NCI-H345 (cell line): Measurements from ENCODE around the gene ASPG.

Experiments used
- DNase-seq: peaks from one replicate; lab custom pipeline; 2025; lab: John Stamatoyannopoulos, UW

The ASPG gene

DNA sequence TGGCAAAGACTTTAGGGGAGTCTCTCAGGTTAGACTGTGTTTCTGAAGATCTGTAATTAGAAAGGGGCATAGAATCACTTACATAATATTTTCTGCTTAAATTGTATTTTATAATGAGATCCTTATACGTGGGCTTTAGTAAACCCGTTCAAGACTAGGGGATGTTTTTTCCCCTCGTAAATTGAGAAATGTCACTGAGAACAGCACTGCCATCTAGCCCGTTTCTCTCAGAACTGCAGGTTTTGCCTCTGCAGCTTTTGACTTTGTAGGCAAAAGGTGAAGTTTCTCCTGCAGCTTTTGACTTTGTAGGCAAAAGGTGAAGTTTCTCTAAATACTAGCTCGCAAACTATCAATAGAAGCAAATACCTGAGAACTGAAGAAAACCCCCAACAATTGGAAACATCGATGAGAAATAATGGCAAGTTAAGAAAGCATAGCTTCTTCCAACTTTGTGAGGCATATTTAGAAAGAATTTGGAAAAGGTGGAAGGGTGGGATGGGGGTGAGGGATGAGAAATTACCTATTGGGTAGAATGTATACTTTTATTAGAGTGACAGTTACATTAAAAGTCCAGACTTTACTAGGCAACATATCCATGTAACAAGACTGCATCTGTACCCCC lies 9.9 kb upstream of the ASPG start:
- no peak for DNase-seq

DNA sequence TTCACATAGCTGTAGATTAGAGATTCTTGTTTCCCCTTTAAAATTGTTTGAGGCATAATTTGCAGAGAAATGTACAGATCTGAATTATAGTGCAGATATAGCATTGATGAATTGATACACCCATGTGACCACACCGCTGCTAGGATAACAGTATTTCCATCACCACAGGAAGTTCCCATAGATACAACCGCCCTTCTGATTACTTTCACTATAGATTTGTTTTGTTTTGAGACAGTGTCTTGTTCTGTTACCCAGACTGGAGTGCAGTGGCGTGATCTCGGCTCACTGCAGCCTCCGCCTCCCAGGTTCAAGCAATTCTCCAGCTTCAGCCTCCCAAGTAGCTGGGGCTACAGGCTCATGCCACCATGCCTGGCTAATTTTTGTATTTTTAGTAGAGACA lies 8.8 kb upstream of the ASPG start:
- DNase-seq = no peak

DNA sequence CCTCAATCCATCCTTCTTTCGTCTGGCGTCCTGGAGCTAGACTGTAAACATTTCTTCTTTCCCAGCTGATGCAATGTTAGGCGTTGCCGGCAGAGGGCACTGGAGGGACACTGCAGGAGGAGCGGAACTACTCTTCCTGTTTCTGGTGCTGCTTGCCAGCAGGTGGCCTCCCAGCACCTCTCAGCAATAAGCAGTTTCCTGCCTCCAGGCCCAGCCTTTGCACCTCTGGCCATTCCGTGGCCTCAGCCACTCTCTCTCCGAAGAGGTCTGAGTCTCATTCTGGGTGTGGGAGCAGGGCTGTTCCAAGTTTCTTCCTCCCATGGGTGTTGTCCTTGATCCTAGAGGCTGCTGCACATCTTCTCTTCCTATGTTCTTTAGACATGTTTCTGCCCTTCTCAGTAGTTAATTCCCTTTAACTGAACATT lies 7.5 kb upstream of the ASPG start:
- peak; percentile 93 for DNase-seq

DNA sequence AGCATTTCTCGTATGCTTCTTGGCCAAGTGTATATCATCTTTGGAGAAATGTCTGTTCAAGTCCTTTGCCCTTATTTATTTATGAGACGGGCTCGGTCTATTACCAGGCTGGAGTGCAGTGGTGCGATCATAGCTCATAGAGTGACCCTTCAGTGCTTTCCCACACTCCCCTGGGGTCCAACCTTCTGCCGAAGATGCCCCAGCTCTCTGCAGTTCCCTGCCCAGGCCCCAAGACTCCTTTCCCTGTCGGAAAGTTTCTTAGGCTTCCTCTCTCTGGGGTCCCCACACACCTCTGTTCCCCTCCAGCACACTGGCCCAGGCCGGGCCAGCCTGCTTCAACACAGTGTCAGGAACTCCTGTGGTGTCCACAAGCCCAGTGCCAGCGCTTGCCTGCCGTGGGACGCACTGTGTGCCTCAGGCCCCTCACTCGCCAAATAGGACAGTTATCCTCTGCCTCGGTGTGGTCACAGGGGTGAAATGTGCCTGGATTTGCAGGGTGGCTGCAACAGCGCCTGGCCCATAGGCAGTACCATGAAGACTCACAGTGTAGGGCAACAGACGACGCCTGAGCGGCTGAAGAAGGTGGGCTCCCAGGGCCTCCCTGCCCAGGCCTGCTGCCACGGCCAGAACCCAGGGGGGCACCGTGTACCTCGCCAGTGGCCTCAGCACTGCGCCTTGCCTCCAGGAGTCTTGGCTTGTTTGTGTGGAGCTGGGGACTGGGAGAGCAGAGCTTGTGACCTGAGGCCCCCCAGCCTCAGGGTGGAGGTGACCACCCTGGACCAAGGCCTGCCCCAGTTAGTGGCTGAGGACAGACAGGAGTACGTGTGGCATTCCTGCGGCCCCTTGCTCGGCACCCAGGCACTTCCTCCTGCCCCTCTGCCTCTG lies 4.9 kb upstream of the ASPG start:
- no peak for DNase-seq

DNA sequence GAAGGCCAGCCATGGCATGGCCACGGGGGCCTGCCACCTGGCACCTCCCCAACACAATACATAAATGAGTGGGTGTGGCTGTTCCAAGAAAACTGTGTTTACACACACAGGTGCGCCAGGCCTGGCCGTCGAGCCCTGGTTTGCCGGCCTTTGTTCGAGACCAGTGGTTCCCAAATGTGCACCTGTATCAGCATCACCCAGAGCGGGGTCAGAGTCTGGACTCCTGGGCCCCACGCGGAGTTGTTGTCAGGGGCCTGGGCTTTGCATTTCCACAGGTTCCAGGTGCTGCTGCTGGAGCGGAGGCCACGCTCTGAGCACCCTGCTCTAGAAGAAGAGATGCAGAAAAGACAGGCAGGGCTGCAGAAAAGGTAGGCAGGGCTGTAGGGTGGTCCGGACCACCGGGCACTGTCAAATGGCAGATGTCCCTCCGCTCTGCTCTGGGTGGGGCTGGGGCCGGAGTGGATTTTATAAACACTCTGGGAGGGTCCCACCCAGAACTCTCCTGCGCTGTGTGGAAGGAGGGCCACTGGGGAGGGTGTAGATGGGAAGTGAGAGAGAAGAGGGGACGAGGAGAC lies 4.2 kb upstream of the ASPG start:
- DNase-seq = peak; percentile 25

DNA sequence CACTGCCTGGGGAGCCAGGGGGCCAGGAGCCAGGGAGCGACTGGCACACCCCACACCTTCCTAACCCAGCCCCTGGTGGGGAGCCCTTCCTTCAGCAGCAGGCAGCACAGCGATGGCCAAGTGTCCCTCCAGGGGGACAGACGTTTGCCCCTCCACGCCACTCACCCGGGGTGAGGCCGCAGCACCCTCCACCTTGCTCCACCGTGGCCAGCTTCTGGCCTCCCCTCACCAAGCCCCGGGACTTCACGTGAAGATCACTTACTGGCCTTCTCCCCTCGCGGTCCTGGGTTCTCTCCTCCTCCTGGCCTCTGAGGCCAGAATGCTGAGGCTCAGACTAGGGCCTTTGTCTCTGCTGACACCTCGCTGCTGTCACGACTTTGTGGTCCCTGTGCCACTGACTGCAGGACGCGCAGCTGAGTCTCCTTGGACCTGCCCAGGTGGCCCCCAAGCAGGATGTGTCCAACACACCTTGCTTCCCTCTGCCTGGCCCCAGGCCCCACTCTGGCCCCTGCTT lies 3.5 kb upstream of the ASPG start:
- no peak for DNase-seq

DNA sequence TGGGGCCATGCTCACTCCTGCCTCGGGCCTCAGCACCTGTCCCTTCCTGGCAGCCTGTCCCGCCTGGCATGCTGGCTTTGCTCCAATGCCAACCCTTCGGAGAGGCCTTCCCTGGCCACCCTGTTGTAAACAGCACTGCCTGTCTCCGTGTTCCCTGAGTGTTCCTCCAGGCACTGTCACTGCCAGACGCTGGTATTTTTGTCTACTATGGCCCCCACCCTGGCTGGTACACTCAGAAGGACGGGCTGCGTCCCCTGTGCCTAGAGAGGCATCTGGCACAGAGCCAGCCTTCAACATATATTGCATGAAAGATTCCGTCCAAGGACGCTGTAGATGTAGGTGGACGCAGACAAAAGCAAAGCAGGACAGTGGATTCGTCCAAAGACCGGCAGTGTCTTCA lies 2.7 kb upstream of the ASPG start:
- DNase-seq = peak; percentile 19

DNA sequence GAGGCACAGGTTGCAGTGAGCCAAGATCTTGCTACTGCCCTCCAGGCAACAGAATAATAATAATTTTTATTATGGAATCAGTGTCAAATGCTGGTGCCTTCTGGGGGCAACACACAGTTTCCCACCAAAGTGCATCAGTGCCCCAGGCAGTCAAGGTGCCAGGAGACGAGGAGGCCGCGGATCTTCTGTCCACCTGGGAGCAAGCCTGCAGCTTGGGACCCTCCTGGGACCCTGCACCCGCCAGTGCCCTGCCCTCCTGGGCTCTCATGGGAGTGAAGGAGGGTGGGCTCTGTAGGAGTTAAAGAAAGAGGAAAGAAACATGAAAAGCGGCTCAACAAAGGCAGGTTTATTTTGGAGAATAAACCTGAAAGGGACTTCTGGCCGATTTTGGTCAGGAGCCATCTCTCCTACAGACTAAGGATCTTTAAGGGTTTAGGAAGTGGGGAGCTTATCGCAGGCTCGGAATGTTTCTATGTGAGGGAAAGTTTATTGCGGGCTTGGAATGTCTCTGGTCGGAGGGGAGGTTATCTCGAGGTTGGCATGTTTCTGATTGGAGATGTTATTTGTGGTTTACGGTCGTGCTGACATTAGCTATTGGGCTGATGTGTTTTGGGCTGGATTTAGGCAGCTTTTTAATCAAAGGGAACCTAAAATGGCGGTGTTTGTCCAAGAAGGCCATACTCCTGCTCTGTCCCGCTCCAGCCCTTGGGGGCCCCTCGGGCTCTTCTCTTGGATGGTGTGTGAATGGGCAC lies 1.1 kb upstream of the ASPG start:
- no peak for DNase-seq

DNA sequence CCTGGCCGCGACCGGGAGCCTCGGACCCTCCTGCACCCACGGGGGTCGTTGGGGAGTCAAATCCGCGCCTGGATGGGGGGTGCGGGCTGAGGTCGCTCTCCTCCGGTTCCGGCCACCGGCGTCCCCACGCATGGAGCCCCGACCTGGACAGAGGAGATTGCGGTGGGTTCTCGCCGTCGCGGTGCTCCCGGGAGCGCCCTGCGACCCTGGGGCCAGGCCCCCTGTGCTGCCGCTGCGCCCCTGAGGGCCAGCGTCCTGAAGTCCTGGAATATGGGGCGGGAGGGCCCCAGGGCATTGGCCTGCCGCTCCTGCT lies 345 bp downstream of the ASPG start:
- DNase-seq = no peak

DNA sequence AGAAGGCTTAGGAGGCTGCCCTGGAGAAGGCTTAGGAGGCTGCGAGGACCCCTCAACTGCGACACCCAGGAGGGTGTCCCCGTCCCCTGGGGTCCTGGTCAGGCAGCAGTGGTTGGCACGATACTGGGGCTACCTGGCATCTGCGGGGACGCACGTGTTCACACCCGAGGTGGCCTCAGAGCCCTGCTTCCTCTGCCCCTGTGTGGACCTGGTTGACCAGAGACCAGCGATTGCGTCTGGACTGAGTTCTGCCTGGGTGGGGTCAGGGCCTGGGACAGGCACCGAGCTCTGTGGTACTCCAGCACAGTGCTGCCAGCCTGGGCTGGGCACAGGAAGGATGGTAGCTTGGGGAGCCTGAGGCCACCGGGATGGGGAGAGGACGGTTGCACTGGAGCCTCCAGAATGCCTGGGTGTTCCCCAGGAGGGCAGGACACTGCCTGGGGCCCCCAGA lies 735 bp downstream of the ASPG start:
- DNase-seq = no peak

DNA sequence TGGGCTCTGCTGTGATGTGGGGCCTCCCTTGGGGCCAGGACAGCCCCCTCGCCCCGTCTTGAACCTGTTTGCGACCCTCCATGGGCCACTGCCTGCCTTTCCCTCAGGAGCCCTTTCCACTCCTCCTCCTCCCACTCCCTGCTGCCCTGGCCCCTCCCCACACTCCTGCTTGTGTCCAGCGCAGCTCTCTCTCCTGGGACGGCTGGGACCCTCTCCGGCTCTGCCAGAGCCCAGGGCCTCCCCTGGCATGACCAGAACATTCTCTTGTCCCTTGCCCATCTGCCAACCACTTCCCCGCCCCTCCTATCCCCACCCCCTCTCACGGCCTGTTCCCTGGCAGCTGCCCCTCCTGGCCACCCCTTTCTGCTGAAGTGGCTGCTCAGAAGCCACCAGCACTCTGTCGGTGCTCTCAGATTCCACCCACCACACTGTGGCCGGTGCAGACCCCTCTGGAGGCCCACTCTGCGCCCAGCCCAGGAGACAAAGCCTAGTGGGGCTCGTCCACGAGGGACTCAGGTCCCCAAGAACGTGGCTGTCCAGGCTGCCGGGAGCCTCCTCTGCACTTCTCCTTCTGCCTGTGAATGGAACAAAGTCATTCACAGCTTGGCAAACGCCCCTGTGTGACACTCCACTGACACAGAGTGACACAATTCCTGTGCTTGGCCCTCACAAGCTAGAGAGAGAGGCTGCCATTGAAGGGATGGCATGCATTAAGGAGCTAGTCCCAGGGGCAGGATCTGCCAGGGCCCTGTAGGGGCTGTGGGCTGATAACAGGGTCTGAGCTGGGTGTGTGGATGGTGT lies 1.4 kb downstream of the ASPG start:
- no peak for DNase-seq

DNA sequence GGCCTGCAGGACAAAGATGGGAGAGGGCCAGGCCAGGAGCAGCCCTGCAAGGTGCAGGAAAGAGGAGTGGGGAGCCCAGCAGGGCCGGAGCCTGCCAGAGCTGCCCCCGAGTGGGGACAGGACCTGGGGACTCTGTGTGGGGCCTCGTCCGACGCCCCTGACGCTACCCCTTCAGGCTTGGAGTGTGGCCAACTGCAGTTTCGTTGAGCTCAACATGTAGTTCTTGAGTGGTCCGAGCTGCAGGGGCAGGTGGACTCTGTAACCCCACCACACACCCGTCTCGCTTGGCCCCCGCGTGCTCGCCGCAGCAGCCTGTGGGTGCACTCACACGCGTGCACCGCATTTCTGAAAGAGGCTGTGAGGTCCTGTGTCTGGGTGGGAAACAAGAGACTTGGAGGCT lies 2.0 kb downstream of the ASPG start:
- no peak for DNase-seq

DNA sequence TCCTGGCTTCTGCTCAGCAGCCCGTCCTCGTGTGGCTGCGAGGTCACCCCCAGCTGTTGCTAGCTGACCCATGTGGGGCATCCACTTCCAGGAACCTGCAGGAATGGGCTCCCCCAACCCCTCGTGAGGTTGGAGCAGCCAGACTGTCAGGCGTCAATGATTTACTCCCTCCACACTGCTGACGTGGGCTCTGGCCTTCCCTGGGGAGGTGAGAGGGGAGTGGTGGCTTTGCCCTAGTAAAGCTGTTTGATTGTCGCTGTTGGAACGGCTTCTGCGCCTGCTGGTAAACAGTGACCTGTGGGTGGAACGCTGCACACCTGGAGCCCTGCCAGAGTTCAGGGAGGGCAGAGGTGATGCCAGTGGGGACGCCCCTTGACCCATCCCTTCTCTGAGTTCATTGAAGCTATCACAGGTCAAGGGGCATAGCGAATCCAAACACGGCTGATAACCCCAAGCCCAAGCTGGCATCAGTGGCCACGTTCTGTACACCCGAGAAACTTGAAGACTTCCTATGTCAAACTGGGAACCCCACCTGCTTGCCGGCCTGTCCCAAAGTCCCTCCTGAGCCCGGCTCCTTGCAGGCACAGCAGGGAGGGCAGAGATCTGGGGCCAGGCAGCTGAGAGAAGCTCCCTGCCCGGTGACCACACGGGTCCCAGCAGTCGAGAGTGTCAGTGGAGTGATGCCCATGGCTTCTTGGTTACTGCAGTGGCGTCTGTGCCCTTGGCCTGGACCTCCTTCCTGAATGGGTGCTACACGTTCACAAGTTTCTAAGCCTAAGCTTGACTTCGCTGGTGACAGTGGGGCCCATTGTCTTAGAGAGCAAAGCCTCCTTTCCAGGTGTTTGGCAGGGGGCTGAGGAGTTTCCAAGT lies 2.7 kb downstream of the ASPG start:
- DNase-seq = no peak

DNA sequence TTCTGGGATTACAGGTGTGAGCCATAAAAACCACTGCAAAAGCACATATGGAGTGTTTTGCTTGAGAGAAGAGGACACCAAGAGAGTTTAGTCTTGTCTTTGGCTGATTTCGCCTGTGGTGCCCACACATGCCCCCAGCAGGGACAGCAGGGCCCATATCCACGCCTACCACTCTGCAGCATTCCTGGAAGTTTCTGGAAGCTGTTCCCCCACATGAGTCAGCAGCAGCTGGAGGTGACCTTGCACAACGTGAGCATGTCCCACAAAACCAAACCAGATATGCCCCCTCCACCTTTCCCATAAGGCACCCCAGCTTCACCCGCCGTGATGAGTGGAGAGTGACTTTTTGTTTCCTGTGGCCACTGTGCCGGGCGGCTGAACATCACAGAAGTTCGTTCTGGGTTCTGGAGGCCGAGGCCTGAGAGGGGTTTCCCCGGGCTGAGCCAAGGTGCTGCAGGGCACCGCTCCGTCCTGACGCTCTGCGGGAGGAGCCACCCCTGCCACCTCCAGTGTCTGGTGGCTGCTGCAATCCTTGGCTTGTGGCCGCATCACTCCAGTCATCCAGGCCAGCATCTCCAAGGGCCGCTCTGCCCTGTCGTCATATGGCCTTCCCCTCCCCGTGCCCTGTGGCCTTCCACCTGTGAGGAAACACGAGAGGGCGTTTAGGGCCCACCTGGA lies 4.7 kb downstream of the ASPG start:
- no peak for DNase-seq

DNA sequence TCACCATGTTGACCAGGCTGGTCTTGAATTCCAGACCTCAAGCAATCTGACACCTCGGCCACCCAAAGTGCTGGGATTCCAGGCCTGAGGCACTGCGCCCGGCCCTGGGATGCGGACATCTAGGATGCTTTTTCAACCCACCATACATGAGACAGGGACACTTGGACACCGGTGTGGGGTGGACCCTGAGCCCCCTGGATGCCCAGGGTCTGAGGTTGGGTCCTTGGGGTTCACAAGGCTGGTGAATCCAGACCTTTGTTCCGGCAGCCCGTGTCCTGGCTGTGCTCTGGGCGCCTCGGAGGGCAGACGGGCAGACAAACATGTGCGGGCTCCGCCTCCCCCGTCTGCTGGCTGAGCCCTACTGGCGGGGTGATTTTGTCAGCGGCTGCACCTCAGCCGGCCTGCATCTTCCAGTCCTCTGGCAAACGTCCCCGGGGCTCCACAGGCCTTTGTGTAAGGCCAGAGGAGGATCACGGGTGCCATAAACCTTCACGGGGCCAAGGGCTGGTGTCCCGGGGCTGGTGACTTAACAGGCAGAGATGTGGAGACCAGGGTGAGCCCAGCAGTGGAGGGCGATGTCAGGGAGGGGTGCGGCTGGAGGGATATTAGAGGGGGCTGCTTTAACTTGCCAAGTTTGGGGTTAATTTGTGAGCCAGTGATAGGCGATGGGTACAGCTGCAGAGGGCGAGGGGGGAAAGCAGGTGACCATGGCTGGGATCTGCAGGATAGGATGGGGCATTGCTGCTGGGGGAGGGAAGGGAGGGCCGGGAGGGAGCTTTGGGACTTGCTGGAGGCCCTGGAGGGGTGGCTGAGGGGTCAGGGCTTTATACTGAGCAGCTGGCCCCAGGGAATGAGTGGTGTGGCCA lies 5.8 kb downstream of the ASPG start:
- DNase-seq = no peak

DNA sequence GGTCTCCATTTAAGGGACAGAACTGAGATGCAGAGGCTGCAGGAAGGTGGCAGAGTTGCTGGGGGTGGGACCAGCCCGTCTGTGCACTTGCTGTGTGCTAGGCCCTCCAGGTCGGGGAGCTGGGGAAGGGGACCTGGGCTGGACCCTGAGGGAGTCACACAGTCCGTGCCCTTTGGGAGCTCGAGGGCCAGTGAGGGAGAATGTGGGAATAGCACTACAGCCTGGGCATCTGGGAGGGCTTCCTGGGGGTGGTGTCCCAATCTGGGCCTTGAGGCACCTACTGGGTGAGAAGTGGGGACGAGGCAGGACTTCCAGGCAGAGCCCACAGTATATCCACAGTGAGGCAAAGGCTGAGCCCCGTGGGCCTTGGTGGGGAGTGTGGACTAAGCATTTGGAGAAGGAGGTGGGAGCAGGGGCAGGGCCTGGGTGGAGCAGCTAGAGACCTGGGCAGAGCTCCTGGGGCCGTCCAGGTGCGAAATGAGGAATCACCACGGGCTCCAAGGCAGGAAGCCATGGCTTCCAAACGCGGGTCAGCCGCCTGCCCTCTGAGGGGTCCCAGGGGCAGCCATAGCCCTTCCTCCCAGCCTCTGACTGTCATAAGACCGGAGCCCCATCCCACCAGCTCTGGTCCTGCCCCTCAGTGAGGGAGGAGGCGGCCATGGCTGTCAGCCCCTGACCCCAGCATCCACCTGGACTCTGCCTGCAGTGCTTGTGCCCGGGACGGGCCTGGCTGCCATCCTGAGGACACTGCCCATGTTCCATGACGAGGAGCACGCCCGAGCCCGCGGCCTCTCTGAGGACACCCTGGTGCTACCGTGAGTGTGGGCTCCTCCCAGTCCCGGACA lies 6.6 kb downstream of the ASPG start:
- DNase-seq = no peak

DNA sequence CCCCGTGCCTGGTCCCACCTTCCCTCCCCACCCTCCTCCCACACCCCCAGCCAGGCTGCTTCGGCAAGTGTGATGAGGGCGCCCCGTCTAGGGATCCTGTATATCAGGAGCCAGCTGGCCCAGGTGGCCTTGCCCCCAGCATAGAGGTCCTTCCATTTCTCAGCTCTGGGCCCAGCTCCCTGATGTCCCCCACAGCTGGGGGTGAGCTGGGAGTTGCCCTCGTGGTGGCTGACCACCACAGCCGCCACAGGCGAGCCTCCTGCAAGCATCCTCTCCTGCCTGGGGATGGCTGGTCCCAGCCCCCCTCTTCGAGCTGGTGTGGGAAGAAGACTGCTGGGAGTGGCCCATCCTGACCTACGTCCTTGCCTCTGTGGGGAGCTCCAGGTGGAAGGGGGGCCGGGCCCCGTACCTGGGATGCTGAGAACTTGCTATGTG lies 7.4 kb downstream of the ASPG start:
- DNase-seq = no peak
